Subcutaneous adipose tissue (tissue), 4 donors: Measurements from ENCODE around the gene CDH23. TPM values are rescaled to one million over a fixed set of nuclear protein-coding genes. Genes with fewer than 3 reads are reported as not detected.

Experiments
- total RNA-seq, 4 donors: library from RNA; depleted of rRNA; stranded (reverse); fragments of >200 nt; gene quantifications; one replicate each; pipeline ENCODE4 v1.1.0, GENCODE V29; 2016
- TF ChIP-seq, protein P1 (sequence below): fragments of 450-650 bp; IDR thresholded peaks from one replicate; pipeline ENCODE4 v1.5.1; 2016; ENCODE audit warnings: low read depth, mild to moderate bottlenecking, control low read depth, antibody characterized with exemption, moderate library complexity

The CDH23 gene
- total RNA-seq, 4 donors from 2014 or later = 14.3 to 74.8 (median 24.1) TPM

DNA sequence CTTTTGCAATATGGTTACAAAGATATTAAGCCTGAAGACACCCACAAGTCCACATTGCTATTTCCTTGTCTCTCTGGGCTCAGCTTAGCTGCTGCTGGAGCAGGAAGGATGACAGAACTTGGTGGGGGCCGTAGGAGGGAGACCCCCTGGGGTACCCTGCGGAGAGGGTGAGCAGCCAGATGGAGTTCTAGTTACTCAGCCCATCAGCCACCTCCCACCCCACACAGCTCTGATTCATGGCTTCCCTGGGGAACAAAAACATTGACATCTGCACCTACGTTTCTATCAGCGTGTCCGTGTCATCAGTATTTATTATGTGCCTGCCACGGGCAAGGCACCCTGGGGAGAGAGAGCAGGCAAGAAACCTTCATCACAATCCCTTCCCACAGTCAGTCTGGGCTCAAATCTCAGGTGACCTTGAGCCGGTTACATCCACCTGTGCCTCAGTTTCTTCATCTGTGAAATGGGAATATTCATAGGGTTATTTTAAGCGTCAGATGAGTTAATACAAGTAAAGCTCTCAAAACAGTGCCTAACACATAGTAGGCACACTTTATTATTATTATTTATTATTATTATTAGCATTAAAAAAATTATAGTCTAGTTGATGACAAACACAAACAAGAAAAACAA lies 191.3 kb downstream of the CDH23 start:
- TF ChIP-seq, protein P1, sequence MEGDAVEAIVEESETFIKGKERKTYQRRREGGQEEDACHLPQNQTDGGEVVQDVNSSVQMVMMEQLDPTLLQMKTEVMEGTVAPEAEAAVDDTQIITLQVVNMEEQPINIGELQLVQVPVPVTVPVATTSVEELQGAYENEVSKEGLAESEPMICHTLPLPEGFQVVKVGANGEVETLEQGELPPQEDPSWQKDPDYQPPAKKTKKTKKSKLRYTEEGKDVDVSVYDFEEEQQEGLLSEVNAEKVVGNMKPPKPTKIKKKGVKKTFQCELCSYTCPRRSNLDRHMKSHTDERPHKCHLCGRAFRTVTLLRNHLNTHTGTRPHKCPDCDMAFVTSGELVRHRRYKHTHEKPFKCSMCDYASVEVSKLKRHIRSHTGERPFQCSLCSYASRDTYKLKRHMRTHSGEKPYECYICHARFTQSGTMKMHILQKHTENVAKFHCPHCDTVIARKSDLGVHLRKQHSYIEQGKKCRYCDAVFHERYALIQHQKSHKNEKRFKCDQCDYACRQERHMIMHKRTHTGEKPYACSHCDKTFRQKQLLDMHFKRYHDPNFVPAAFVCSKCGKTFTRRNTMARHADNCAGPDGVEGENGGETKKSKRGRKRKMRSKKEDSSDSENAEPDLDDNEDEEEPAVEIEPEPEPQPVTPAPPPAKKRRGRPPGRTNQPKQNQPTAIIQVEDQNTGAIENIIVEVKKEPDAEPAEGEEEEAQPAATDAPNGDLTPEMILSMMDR = no peak

DNA sequence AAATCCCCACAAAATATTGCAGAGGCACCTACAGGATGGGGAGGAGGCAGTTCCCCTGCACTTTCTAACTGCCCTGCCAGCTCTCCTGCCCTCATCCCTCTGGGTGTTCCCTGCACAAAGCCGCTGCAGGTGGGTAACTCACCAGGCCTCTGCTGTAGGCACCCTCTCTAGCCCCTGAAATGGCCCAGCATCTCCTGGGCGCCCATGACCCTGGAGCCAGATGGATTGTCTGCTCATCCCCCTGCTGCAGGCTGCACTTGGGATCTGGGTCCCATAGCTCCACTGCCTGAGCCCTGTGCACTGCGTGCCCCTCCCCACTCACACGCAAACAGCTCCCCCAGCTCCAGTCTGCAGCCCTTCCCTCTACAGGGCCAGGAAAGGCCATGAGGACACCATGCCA lies 192.0 kb downstream of the CDH23 start:
- TF ChIP-seq, protein P1 = no peak

GRCh38 chr10:71589617-71590551 lies 193.2 kb downstream of the CDH23 start:
- TF ChIP-seq, protein P1 = no peak

- TF ChIP-seq, protein P1 = no peak
Observed at GRCh38 chr10:71590781-71591350, 194.1 kb downstream of the CDH23 start.

- TF ChIP-seq, protein P1 = no peak
Observed at GRCh38 chr10:71594934-71595571, 198.3 kb downstream of the CDH23 start.

DNA sequence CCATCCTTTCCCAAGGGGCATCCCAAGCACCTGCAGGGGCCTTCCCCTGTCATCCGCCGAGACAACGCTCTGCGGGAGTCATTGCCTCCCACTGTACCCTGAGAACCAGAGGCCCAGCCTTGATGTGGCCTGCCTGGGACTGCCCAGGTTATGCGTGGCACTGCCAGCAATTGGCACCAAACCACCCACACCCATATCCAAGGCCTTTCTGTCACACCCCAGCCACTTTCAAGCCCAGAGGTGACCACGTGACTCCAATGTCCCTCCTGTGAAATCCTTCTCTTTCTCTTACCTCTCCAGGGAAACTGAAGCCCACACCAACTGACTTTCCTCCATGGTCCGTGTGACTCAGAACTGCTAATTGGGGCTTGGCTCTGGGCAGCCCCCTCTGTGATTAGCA lies 198.9 kb downstream of the CDH23 start:
- TF ChIP-seq, protein P1 = no peak

DNA sequence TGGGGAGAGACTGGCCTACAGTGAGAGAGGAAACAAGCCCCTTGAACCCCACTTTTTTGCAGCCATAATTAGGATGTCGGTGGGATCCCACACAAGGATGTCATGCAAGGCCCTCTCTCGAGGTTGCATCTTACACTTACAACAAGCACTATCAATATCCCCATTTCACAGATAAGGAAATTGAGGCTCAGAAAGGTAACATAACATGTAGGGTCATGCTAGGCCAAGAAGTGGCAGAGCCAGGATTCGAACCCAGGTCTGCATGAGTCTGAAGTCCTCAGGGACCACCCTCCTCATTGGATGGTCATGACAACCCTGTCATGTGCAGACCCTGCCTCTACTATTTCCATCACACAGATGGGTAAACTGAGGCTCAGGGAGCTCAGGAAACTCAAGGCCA lies 199.4 kb downstream of the CDH23 start:
- TF ChIP-seq, protein P1 = no peak
